ENCODE measurements around the gene TNFAIP8L1.
A peak's percentile ranks its signal among the peaks of the same experiment; 100 is the strongest.
"Not testable (repeated sequence)": the region's sequence is repeated elsewhere in the genome, so short reads cannot be mapped to it uniquely, and the experiment has no call there.

The TNFAIP8L1 gene

GRCh38 chr19:4650159-4650558, 10.8 kb downstream of the TNFAIP8L1 start:
- no peak for DNase-seq

GRCh38 chr19:4652075-4652474, 12.8 kb downstream of the TNFAIP8L1 start:
- no peak for DNase-seq

GRCh38 chr19:4653793-4654436, 14.6 kb downstream of the TNFAIP8L1 start:
- DNase-seq: no peak

GRCh38 chr19:4654437-4655361, 15.4 kb downstream of the TNFAIP8L1 start:
- DNase-seq: no peak

GRCh38 chr19:4656102-4656501, 16.8 kb downstream of the TNFAIP8L1 start:
- DNase-seq: no peak

DNA sequence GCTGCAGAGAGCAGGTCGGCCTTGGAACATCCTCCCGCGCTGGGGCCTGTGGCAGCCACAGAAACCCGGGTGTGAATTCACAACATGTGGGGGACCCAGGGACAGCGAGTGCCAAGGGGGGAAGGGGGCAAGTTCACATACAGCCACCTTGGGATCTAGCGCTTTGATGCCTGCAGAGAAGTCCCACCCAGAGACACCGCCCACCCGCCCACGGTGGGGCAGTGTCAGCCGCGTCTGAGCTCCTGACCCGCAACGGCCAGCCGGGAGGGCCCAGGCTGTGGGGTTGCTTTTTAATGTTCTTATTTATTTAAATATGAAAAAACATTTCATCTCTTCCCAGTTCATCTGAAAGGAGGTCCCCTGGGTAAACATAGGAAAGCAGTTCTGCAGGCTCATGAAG, 17.9 kb downstream of the TNFAIP8L1 start:
- no peak for DNase-seq

DNA sequence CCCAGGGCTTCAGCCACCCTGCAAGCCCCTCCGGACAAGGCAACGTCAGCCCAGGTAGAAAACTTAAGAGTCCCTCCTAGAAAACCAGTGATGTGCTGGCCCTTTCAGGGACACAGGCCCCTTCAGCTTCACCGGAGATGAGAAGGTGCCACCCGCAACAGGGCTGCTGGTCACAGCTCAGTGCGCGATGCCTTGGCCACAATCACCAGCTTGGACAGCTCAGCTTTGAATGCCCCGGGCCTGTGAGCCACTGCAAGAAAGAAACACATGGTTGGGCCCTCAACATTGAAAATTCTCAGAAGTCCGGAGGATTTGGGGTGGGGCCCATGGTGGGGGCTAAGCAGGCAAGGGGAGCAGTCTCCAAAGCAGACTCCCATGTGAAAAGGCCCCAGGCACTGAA, 18.5 kb downstream of the TNFAIP8L1 start:
- no peak for DNase-seq

- peak in 1 of 6 experiments; percentile 6 for DNase-seq
Observed at GRCh38 chr19:4660181-4660791, 21.0 kb downstream of the TNFAIP8L1 start.

DNA sequence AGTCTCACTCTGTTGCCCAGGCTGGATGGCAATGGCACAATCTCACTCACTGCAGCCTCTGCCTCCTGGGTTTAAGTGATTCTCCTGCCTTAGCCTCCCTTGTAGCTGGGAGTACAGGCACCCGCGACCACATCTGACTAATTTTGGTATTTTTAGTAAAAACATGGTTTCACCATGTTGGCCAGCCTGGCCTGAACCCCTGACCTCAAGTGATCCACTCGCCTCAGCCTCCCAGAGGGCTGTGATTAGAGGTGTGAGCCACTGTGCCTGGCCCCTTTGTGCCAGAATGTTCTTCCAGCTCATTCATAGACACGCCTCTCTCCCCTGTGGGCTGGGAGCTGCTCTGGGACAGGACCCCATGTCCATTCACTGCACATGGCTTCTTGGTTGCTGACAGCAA, 21.7 kb downstream of the TNFAIP8L1 start:
- no peak for DNase-seq

- DNase-seq: no peak
Observed at GRCh38 chr19:4662020-4662695, 22.8 kb downstream of the TNFAIP8L1 start.

DNA sequence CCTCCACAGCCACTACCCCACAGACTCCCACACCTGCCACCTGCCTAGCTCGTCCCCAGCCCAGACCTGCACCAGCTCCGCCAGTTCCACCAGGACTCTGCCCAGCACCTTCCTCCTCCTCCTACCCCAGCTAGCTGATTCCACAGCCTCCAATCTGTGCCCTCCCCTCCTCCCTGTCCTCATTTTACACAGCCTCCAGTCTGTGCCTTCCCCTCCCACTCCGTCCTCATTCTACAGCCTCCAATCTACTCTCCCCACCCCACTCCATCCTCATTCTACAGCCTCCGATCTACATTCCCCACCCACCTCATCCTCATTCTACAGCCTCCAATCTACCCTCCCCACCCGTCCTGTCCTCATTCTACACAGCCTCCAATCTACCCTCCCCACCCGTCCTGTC, 23.5 kb downstream of the TNFAIP8L1 start:
- DNase-seq: no peak

DNA sequence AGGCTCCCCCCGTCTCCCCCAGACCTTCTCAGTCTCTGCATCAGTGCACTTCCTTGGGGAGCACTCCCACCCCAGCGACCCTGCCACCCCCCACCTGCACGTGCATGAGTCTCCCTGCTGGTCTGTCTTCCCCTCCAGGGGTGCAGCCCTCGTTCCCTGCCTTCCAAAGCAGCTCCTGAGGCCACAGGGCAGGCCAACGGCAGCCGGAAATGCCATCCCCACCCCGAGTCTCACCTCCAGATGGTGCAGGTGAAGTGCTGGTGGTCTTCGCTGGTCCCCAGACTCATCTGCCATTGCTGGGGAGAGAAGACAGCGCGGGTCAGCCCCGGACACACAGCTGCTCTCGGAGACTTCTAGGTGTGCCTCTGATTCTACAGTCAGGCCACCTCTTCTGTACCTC, 25.3 kb downstream of the TNFAIP8L1 start:
- no peak for DNase-seq

GRCh38 chr19:4669723-4670480, 30.6 kb downstream of the TNFAIP8L1 start, which contains the start of gene MYDGF:
TSS of gene MYDGF (minus strand) at chr19:4670342. CDS start at chr19:4670334, 8 bp downstream.
- DNase-seq: peak; percentile 79 to 91 (median 90)

DNA sequence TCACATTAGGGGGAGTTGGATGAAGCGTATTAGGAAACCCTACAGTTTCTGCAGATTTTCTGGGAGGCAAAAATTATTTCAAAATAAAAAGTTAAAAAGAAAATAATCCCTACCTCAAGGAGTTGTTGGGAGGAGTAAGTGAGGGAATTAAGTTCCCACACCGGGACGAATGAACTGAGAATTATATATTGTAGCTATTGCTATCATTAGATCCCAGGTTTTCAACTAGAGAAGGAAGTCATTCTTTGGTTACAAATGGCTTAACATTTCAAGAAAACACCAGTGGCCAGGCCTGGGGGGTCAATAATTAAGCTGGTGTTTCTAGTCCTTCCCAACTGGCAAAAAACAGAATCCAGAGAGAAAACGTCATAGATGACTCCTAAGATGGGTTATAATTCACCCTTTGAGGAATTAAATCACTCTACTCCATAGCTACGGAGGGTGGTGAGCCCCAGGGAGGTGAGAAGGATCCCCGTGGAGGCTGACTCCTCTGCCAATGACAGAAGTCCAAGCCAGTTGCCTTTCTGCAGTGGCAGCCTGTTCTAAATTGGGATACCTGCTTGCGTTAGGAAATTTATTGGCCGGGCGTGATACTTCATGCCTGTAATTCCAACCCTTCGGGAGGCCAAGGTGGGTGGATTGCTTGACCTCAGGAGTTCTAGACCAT, 32.0 kb downstream of the TNFAIP8L1 start:
- no peak for DNase-seq

GRCh38 chr19:4673216-4673615, 33.9 kb downstream of the TNFAIP8L1 start:
- no peak for DNase-seq

- DNase-seq: no peak
Observed at GRCh38 chr19:4673726-4674125, 34.4 kb downstream of the TNFAIP8L1 start.

DNA sequence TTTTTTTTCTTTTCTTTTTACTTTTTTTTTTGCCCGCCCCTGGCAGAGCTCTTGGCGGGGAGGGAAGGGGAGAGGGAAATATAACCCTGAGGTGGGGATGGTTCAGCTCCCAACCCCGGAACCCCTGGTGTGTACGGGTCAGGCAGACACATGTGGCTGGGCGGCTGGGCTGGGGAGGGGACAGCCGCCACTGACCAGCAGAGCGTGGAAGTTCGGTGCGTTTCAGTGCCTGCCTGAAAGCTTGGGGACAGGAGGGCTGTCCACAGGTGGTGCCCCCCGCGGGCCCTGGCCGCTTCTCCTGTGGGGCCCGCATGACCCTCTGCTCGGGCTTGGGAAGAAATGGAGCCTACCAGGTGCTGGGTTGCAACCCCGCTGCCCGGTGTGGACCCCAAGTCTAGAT, 36.0 kb downstream of the TNFAIP8L1 start:
- no peak for DNase-seq

DNA sequence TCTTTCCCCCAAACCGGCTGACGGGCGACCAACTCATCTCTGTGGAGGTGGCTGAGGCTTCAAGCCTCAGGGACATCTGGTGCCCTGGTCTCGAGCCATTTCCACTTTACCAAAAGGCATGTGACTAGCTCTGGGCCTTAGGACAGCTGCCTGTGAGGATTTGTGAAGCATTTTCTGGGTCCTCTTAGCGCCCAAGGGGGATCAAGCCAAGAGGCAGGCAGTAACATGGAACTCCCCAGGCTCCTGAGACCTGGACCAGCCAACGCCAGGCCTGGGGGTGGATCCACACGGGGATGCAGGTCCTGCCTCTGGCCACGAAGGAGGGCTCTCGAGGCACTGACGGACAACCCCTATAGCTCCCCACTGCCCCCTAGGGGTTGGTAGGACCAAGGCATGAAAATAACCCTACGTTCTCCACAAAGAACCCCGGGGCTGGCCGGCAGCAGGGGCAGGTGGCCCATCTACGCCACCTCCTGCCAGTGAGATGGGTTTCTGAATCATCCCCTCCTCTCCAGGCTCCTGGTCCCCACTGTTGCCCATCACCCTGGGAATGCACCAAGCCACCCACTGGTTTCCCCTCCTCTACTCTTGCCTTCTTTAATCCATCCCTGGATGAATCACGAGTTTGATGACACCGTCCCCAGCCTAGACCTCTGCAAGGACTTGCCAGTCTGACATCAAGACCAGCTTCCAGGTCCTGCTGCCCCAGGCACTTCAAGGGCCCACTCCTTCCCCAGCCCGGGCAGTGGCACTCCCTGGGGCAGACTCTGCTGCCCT, 37.8 kb downstream of the TNFAIP8L1 start:
- DNase-seq: peak in 2 of 6 experiments; percentile 8 to 13

- DNase-seq: peak in 1 of 6 experiments; percentile 31
Observed at GRCh38 chr19:4678881-4679790, 39.8 kb downstream of the TNFAIP8L1 start.

DNA sequence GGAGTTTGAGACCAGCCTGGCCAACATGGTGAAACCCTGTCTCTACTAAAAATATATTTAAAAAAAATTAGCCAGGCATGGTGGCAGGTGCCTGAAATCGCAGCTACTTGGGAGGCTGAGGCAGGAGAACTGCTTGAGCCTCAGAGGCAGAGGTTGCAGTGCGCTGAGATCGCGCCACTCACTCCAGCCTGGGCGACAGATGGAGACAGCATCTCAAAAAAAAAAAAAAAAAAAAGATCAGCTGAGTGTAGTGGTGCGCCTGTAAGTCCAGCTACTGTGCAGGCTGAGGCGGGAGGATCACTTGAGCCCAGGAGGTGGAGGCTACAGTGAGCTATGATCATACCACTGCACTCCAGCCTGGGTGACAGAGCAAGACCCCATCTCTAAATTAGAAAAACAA, 40.7 kb downstream of the TNFAIP8L1 start:
- DNase-seq: not testable (repeated sequence)

Measured in stimulated activated naive CD4-positive, alpha-beta T cell (primary cell).